Erythroblast (primary cell): ENCODE measurements around the gene TNFRSF19.

Experiments
- GATA1 ChIP-seq: IDR thresholded peaks from 2 replicates; pipeline ENCODE4 v1.6.1; 2011; ENCODE audit warnings: low read depth, mild to moderate bottlenecking, control low read depth, low read length, moderate library complexity
- POLR2A ChIP-seq: IDR thresholded peaks from 2 replicates; pipeline ENCODE4 v1.6.1; 2011; ENCODE audit warnings: mild to moderate bottlenecking, low read length

DNA sequence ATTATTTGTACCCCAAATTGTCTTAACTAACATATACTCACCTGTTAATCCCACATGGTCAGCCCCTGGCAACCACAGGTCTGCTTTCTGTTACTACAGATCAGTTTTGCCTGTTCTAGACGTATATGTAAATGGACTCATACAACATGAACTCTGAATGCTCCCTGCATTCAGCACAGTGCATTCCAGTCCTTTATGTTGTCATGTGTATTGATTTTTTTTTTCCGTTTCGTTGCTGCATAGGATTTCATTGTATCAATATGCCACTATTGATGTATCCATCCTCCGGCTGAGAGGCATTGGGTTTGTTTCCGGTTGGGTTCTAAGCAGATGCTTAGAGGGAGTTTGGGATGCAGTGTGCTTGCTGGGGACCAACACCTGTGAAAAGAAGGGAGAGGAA lies 36.1 kb upstream of the TNFRSF19 start:
- TF ChIP-seq POLR2A (no peak), GATA1 (no peak)
